Kidney (tissue), 14 donors: ENCODE measurements around the gene MGA. TPM values are rescaled to one million over a fixed set of nuclear protein-coding genes. Genes with fewer than 3 reads are reported as not detected.

Experiments used
- DNase-seq, 5 donors: peaks; one replicate each; pipeline ENCODE4 v3.0.0-alpha.2; 2013 to 2020
- FAIRE-seq: peaks from 2 replicates; lab custom pipeline; 2012; peaks lifted over from hg19 to GRCh38; lab: Jason Lieb, UNC
- H3K27ac ChIP-seq, 2 donors: one replicate each; pipeline ENCODE4 v1.7.0; 2013; ENCODE audit warnings: low read depth in 2 of 2, low read length in 2 of 2, inconsistent platforms in 1 of 2
- H3K27me3 ChIP-seq: one replicate; pipeline ENCODE4 v1.7.1; 2013; ENCODE audit warnings: low read length, inconsistent platforms; ENCODE audit not compliant: control insufficient read depth, insufficient read depth
- H3K36me3 ChIP-seq, 3 donors: one replicate each; pipeline versions ENCODE4 v1.7.0 to v1.7.1; 2013; ENCODE audit warnings: low read length in 3 of 3, control low read depth in 1 of 3, inconsistent platforms in 1 of 3; ENCODE audit not compliant: insufficient read depth in 3 of 3, control insufficient read depth in 2 of 3
- H3K4me1 ChIP-seq, 3 donors: one replicate each; pipeline versions ENCODE4 v1.7.0 to v1.7.1; 2013; ENCODE audit warnings: low read length in 3 of 3, inconsistent platforms in 1 of 3, low read depth in 1 of 3; ENCODE audit not compliant: control insufficient read depth in 2 of 3, insufficient read depth in 2 of 3
- H3K4me3 ChIP-seq, 3 donors: one replicate each; pipeline versions ENCODE4 v1.7.0 to v1.8.1; 2013; ENCODE audit warnings: low read length in 3 of 3, control low read depth in 1 of 3, inconsistent platforms in 1 of 3
- H3K9ac ChIP-seq, 3 donors: one replicate each; pipeline versions ENCODE4 v1.7.0 to v1.7.1; 2013; ENCODE audit warnings: low read length in 3 of 3, control low read depth in 1 of 3, inconsistent platforms in 1 of 3
- H3K9me3 ChIP-seq, 3 donors: one replicate each; pipeline versions ENCODE4 v1.7.0 to v1.7.1; 2013; ENCODE audit warnings: low read length in 3 of 3, control low read depth in 1 of 3, inconsistent platforms in 1 of 3; ENCODE audit not compliant: control insufficient read depth in 2 of 3, insufficient read depth in 1 of 3
- CTCF ChIP-seq: IDR thresholded peaks from 3 replicates; pipeline ENCODE4 v1.5.1; 2012; ENCODE audit warnings: mild to moderate bottlenecking, moderate library complexity, borderline replicate concordance; ENCODE audit not compliant: insufficient read depth; ENCODE audit errors: extremely low read depth
- intact Hi-C: fragments of 100-400 bp; cut with DNase I; formaldehyde crosslinking; loops from one replicate; pipeline ENCODE4 v1.11.1; 2022
- polyA plus RNA-seq: library from polyadenylated mRNA; stranded (reverse); fragments of 350-450 nt; fragmentation: Illumina TruSeq; extraction: RNeasy Lipid Tissue Mini Kit (QIAGEN cat#74804); gene quantifications from one replicate; pipeline ENCODE4 v1.2.3, GENCODE V29; 2014; ENCODE audit warnings: low read depth, low replicate concordance; ENCODE audit not compliant: insufficient read depth
- total RNA-seq: library from RNA; stranded (reverse); fragmentation: NEBNext Ultra II Directional; extraction: Animal tissue kit (Norgen Biotek cat#: 25700); gene quantifications from one replicate; pipeline ENCODE4 v1.2.1, GENCODE V29; 2021
- donor health status: control.
- donor health status: control.
- donor health status: control.
- donor health status: control.
- donor health status: control.
- donor health status: DM: yes; HTN: yes; CAD: no.
- donor health status: Normal renal cell carcinoma (clear cell type).

Gene MGA
- total and polyA plus RNA-seq, 2 donors from 2014 or later = 1.9 to 40.1 TPM

GRCh38 chr15:41773332-41773728 lies 113.1 kb downstream of the MGA start:
- Histone ChIP-seq H3K27ac (no peak overlapping the region), H3K4me3 (peak overlapping the region in 2 of 3 donors; percentile 66 to 88), H3K36me3 (peaks cover 0 to 2% (median 0%) of the 10 kb centered on the region in 3 donors), H3K4me1 (peaks cover 3 to 27% (median 5%) of the 10 kb centered on the region in 3 donors), H3K9me3 (no peaks in the 10 kb centered on the region), H3K27me3 (no peaks in the 10 kb centered on the region), H3K9ac (peak overlapping the region in 2 of 3 donors; percentile 36 to 52)
- FAIRE-seq (no peak), DNase-seq (no peak)
- TF ChIP-seq CTCF = no peak
- intact Hi-C loops = loop anchor here (5.0 kb wide), 1 partner anchor 39 kb away; no protein-coding TSS in a partner anchor

- peaks cover 0 to 2% (median 0%) of the 10 kb centered on the region in 3 donors for H3K36me3 ChIP-seq
- peak overlapping the region in 1 of 2 donors; percentile 85 for H3K27ac ChIP-seq
- H3K4me3 ChIP-seq = peak overlapping the region; percentile 66 to 89 (median 88)
- no peaks in the 10 kb centered on the region for H3K27me3 ChIP-seq
- DNase-seq = no peak
- intact Hi-C loops = loop anchor here (5.0 kb wide), 1 partner anchor 39 kb away; no protein-coding TSS in a partner anchor
- H3K9me3 ChIP-seq = no peaks in the 10 kb centered on the region
- no peak for TF ChIP-seq CTCF
- H3K4me1 ChIP-seq = peaks cover 3 to 27% (median 5%) of the 10 kb centered on the region in 3 donors
- peak overlapping the region in 2 of 3 donors; percentile 36 to 52 for H3K9ac ChIP-seq
- FAIRE-seq = no peak
Measured at GRCh38 chr15:41773729-41774061, 113.5 kb downstream of the MGA start.

- peak; percentile 73 for TF ChIP-seq CTCF
- Histone ChIP-seq H3K27me3 (no peaks in the 10 kb centered on the region), H3K36me3 (no peaks in the 10 kb centered on the region), H3K27ac (peak within 1 kb of the TSS; percentile 75 to 85), H3K4me1 (peaks cover 3 to 27% (median 5%) of the 10 kb centered on the region in 3 donors), H3K9me3 (no peaks in the 10 kb centered on the region), H3K4me3 (peak within 1 kb of the TSS; percentile 66 to 90 (median 88)), H3K9ac (peak within 1 kb of the TSS; percentile 78 to 96 (median 82))
- DNase-seq = peak; percentile 98 to 99 (median 99)
- peak; percentile 78 for FAIRE-seq
- intact Hi-C loops = loop anchor here (5.0 kb wide), 1 partner anchor 38 kb away; no protein-coding TSS in a partner anchor
Measured at GRCh38 chr15:41774062-41774881, 114.1 kb downstream of the MGA start, which contains the start of gene MAPKBP1. MAPKBP1 (plus strand) TSS chr15:41774484; CDS start chr15:41775276, 792 bp downstream.
